Measurements from ENCODE around the gene GATA6.

- TF ChIP-seq MAX (IDR thresholded peaks at IDR 0.05; ENCODE audit: low read depth) (no peak), CTCF (IDR thresholded peaks at IDR 0.05) (no peak), TEAD4 (IDR thresholded peaks at IDR 0.05; ENCODE audit: borderline replicate concordance, insufficient read depth) (no peak), NRF1 (IDR thresholded peaks at IDR 0.05; ENCODE audit: low read depth, low read length) (no peak), USF2 (IDR thresholded peaks at IDR 0.05; ENCODE audit: borderline replicate concordance, low read depth, low read length) (no peak), POLR2AphosphoS5 (IDR thresholded peaks at IDR 0.05; ENCODE audit: low read depth, low read length) (no peak)
These were observed 44.1 kb downstream of the GATA6 start for GRCh38 chr18:22213333-22213973.

All from SK-N-SH (cell line).